ENCODE results near the gene ADAP1.

The ADAP1 gene

DNA sequence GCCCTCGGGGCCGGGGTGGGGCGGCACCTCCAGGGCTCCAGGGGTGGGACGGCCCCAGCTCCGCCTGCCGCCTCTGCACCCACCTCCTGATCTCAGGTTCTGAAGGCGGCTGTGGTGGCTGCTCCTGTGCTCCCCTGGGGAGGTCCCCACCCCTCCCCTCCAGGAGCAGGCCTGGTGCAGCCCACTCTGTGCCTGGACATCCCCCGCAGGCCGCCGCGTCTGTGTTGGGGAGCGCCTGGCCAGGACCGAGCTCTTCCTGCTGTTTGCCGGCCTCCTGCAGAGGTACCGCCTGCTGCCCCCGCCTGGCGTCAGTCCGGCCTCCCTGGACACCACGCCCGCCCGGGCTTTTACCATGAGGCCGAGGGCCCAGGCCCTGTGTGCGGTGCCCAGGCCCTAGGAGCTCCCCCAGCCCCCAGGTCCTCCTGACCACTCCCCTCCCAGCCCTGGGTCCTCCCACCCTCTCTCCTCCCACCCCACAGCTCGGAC is 34.0 kb upstream of the ADAP1 start:
- DNase-seq, result no peak

DNA sequence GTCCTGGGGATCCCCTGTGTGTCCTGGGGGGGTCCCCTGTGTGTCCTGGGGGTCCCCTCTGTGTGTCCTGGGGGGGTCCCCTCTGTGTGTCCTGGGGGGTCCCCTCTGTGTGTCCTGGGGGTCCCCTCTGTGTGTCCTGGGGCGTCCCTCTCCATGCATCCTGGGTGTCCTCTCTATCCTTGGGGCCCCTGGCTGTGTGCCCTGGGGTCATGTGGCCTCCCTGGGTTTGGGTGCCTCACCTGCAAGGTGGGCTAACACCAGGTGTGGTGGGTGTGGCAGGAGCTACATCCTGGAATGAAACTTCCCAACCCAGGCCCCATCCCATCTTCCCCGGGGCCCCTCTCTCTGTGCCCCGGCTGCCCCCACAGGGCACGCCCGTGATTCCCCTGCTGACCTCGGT is 33.4 kb upstream of the ADAP1 start:
- no peak for DNase-seq

DNA sequence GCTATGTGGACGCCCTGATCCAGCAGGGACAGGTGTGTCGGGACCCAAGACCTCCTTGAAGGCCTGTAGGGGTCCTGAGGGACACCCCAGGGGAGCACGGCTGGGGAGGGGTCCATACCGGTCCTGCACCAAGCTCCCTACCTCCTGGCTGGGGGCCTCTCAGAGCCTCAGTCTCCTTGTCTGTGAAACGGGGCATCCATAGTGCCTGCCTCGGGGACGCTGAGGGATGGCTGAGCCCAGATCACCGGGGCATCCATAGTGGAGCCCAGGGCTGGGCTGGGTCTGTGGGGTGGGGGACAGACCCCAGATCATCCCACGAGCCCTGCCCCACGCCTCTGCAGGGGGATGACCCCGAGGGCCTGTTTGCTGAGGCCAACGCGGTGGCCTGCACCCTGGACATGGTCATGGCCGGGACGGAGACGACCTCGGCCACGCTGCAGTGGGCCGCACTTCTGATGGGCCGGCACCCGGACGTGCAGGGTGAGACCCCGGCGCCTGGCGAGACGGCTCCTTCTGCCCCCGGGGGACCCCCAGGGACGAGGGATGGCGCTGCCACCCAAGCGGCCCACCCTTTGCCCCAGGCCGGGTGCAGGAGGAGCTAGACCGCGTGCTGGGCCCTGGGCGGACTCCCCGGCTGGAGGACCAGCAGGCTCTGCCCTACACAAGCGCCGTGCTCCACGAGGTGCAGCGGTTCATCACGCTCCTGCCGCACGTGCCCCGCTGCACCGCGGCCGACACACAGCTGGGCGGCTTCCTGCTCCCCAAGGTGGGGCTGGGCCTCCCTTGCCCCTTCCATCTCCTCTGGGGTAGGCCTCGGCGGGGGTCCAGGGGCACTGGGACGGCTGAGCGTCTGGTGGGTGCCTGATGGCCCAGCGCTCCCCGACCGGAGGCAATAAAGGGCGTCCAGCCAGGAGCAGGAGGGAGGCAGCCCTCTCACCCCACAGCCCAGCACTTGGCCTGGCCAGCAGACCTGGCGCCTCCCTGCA is 32.6 kb upstream of the ADAP1 start:
- no peak for DNase-seq

DNA sequence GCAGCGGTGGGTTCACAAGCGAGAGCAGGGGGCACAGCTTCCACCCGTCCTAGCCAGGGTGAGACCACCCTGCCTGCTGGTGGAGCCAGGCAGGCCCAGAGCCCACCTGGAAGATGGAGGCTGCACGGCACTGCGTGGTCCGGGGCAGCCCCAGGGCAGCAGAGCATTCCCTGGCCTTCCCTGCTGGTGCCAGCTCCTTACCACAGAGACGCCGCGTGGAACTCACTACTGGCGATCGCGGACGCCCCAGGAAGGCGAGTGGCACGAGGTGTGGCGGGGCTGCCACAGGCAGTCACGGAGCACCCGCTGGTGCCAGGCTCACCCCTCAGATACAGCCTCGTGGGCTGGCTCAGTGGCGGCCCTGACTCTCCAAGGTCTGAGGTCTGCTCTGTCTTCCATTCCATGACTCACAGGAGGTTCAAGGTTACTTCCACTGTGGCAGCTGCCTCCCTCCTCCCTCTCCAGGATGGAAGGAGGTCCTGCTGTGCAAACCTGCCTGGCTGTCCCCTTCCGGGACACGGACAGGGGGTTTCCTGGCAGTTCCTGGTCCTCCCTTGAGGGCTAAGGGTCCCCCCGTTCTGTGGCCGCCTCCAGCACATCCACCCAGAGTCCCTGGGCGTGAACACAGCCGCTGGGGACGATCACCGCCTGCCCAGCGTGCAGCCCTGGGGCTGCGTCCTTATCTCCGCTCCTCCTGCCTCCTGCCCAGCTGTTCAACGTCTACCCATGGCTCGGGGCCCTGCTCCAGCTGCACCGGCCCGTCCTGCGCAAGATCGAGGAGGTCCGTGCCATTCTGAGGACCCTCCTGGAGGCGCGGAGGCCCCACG is 31.6 kb upstream of the ADAP1 start:
- no peak for DNase-seq

DNA sequence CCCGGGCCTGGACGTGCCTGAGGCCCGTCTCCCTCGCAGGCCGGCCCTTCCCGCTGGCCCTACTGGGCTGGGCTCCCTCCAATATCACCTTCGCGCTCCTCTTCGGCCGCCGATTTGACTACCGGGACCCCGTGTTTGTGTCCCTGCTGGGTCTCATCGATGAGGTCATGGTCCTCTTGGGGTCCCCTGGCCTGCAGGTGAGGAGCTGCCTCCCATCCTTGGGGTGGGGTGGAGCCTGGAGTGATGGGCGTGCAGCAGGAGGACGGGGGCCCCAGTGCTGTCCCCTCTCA is 30.6 kb upstream of the ADAP1 start:
- DNase-seq, result no peak

DNA sequence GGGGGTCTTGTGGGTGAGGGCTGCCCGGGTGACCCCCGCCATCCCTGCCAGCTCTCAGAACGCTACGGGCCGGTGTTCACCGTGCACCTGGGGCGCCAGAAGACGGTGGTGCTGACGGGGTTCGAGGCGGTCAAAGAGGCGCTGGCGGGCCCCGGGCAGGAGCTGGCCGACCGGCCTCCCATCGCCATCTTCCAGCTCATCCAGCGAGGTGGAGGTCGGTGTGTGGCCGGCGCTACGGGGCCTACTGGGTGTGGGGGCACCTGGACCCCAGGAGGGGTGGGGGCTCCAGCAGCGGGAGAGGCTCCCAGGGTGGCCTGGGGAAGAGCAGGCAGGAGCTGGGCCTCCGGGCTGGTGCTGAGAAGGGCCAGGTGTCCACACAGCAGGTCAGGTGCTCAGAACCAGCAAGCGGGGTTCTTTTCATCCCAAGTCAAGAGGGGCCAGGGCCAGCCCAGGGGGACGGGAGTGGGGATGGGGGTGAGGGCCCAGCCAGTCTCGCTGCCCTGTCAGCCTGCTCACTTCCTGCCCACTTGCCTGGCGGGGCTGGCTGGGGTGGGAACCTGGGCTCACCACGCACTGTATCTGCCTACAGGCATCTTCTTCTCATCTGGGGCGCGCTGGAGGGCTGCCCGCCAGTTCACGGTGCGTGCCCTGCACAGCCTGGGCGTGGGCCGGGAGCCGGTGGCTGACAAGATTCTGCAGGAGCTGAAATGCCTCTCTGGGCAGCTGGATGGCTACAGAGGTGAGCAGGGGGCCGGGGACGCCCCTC is 30.1 kb upstream of the ADAP1 start:
- DNase-seq, result no peak

DNA sequence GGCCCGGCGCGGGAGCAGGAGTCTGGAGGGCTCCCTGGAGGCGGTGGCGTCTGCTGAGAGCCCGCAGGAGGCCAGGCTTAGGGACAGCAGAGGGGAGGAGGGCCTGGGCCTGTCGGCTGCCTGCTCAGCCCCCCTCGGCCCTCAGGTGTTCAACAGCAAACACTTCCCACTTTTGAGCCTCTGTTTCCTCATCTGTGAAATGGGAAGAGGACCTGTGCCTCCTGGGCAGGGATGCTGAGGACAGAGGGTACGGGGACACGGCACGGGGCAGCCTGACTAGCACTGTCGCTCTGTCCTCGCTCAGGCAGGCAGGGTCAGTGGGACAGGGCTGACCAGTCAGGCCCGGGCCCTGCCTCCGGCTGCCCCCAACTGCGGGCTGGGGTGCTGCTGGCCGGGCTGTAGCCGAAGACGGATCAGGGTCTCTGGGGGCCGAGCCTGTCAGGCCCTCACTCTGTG is 29.2 kb upstream of the ADAP1 start:
- DNase-seq, result no peak

DNA sequence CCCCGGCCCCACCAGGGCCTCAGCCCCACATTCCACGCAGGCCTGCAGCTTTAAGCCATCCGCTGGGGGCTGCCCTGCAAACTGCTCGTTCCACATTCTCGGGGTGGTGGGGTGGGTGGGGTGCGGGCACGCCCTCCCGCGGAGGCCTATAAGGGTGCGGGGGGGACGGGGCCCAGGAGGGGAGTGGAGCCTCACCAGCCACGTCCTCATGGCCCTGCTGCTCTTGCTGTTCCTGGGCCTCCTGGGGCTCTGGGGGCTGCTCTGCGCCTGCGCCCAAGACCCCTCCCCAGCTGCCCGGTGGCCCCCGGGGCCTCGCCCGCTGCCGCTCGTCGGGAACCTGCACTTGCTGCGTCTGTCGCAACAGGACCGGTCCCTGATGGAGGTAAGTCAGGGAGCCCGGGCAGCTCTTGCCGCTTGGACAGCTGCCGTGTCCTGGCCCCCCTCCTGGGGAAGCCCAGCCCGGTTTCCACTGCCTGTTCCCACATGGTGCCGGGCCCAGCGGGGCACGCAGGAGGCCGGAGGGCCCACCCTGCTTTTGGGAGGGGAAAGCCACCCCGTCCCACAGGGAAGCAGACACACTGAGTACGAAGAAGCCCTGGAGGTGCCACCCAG is 28.6 kb upstream of the ADAP1 start, which contains the start of gene CYP2W1:
Gene CYP2W1, plus strand, starts transcription at position 178 of the 612 bp plus-strand sequence. Its CDS starts 31 bp downstream, at position 209.
- DNase-seq, result no peak

DNA sequence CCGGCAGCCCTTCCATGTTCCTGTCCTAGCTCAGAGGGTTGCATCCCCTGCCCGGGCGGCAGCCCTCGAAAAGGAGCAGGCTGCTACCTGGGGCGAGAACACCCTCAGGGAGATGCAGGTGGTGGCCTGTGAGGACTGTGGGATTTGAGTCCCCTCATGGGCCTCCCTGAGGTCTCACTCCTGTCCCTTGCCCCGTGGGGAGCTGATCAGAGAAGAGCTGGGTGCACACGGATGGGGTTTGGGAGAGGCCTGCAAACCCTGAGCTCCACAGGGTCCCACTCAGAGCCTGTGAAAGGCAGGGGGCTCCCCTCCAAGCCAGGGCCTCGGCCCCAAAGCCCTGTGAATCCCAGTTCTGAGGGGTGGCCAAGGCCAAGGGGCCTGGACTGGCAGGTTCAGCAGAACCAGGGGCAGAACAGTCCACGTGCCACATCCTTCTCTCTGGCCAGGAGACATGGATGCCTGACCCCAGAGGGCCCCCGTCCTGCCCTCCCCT is 28.1 kb upstream of the ADAP1 start:
- no peak for DNase-seq

DNA sequence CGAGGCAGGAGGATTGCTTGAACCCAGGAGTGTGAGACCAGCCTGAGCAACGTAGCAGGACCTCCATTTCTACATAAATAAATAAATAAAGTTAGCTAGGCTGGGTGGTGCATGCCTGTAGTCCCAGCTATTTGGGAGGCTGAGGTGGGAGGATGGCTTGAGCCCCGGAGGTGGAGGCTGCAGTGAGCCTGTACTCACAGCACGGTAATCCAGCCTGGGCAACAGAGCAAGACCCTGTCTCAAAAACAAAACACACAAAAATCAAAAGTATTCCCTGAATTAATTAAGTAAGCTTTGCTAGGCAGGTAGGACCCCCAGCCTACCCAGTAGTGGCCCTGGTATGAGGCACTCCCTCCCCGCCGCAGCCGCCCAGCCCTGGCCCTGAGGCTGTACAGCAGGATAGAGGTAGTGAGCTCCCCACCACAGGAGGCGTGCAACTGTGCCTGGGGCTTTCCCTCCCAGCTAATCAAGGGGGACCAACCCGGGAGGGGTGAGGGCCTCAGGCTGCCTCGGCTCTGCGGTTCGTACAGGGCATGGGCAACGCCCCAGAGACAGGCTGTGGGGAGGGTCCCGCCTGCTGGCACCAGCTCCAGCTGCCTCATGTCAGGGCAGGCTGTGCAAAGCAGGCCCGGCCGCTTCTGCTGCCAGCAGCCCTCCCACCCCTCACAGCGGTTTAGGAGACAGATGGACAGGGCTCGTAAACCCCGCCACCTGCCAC is 27.5 kb upstream of the ADAP1 start:
- no peak for DNase-seq

DNA sequence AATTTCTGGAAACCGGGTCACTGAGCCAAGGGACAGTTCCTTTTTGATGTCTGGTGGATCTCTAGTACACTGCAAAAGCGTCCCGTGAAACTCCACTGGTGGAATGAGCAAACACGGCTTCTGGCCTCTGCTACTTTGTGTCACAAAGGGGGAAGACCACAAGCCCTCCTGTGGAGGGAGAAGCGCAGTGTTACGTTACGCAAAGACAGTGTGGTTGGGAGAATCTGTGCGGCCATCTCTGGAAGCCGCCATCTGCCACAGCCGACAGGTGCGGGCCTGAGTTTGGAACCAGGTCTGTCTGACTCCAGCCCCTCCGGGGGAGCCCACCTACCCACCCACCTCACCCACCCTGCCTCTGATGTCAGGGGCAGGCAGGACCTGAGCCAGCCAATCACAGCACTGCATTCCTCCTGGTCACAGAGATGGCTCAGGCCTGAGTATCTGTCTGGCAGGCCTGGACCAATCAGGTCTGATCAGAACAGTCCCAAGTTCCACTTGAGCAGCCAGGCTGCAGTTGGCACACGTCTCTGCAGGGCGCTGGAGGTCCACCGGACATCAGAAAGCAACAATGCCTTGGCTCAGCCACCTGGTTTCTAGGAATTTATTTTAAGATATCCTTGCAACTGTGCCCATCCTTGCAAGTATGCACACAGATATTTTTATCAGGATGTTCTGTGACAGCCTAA is 25.5 kb upstream of the ADAP1 start:
- DNase-seq, result no peak

DNA sequence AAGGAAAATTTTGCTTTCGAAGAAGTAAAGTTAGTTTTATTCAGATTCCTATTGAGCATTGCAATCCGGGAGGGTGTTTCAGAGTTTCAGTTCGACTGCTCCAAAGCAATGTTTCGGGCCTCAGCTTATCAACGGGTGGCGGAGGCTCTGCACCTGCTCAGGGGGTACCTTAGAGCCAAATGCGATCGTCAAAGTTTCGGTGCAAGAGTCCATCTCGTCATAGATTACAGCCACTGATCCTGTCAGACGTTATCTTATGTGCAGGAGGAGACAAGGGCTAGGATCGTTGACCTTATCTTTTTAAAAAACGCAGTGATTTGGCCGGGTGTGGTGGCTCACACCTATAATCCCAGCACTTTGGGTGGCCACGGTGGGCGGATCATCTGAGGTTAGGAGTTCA is 24.7 kb upstream of the ADAP1 start:
- DNase-seq, result no peak

DNA sequence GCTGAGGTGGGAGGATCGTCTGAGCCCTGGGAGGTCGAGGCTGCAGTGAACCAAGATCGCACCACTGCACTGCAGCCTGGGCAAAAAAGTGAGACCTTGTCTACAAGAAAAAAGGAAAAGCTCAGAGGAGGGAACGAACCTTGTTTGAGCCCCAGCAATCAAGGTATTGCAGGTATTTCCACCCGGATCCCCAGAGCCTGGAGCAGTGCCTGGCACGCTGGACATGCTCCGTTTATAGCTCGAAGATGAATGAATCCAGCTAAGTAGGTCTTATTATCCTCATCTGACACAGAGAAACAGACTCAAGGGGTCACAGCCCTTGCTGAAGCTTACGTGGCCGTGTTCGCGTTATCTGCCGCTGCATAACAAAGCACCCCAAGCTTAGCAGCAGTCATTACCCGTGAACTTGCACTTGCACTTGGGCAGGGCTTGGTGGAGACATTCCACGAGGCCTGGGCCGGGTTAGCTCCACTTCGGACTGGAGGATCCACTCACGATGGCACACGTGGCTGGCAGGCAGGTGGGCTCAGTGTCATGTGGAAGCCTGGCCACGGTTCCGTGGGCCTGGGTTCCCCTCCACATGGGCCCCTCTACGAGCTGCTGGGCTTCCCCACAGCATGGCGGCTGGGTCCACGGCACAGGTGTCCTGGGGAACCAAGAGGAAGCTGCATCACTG is 24.1 kb upstream of the ADAP1 start:
- DNase-seq, result no peak

DNA sequence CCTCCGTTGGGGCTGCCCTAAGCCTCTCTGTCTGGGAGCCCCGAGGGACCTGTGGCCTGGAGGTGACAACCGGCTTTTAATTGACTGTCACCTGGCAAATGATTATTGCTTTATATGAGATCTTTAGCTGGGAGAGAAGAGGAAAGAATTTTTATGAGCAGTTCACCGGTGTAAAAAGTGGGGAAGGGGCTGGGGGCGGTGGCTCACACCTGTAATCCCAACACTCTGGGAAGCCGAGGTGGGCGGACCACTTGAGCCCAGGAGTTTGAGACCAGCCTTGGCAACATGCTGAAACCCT is 23.5 kb upstream of the ADAP1 start:
- no peak for DNase-seq

DNA sequence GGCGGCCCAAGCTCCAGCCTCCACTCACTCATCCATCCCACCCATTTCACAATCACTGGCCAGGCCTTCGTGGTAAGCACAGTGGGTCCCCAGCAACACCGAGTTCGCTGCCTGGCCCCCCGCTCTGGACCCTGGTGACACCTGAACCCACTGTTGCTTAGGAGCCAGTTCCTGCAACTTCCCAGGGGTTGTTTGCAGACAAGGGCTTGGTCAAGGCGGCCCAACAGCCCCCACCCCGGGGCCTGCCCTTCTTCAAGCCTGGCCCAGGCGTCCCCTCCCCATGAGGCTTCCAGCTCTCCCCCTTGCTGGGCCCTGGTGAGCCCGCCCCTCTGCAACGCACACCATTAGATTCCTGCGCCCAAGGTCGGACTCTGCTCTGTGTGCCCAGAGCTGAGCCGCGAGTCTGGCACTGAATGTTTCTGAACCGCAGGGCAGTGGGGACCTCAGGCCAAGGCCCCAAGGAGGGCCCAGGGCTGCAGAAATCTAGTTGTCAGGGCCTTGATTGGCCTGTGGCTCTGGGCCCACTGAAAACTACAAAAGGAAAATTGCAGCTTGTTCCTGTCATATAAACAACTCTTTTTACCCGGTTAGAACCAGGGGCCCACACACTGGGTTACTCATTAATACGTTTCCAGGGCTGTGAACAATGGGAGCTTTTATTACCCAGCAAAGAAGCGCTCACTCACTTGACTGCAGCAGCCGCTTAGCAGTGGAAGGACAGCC is 23.0 kb upstream of the ADAP1 start:
- no peak for DNase-seq

DNA sequence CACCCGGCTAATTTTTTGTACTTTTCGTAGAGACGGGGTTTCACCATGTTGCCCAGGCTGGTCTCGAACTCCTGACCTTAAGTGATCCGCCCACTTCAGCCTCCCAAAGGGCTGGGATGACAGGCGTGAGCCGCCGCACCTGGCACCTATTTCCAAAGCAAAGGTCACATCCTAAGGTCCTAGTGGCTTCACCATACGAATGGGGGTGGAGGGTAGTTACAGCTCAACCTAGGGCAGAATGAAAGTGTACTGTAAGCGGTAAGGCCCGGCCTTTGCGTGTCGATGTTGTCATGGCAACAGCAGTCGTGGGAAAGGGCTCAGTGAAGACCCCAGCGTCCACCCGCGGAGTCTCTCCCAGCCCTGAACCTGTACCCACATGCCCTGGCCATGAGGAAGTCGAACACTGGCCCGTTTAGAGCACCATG is 22.4 kb upstream of the ADAP1 start:
- DNase-seq, result no peak

DNA sequence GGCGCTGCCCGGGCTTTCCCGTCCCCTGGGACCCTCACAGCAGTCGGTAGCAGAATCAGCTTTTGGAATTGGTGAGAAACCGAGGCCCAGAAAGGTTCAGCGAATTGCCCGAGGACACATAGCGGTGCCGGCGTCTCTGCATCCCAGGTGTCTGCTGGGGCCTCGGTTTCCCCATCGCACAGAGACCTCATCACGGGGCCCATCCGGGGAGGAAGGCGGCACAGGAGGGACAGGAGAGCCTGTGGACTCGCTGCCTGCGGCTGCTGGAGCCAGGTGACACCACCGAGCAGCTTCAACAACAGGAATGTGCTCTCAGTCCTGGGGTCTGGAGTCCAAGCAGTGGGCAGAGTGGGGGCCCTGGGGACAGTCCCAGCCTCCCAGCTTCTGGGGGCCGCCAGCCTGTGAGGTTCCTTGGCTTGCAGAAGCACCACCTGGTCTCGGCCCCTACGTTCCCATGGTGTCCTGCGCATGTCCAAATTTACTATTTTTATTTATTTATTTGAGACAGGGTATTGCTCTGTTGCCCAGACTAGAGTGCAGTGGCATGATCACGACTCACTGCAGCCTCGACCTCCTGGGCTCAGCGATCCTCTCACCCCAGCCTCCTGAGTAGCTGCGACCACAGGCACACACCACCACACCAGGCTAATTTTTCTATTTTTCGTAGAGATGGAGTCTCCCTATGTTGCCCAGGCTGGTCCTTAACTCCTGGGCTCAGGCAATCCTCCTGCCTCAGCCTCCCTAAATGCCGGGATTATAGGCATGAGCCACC is 21.4 kb upstream of the ADAP1 start:
- no peak for DNase-seq

DNA sequence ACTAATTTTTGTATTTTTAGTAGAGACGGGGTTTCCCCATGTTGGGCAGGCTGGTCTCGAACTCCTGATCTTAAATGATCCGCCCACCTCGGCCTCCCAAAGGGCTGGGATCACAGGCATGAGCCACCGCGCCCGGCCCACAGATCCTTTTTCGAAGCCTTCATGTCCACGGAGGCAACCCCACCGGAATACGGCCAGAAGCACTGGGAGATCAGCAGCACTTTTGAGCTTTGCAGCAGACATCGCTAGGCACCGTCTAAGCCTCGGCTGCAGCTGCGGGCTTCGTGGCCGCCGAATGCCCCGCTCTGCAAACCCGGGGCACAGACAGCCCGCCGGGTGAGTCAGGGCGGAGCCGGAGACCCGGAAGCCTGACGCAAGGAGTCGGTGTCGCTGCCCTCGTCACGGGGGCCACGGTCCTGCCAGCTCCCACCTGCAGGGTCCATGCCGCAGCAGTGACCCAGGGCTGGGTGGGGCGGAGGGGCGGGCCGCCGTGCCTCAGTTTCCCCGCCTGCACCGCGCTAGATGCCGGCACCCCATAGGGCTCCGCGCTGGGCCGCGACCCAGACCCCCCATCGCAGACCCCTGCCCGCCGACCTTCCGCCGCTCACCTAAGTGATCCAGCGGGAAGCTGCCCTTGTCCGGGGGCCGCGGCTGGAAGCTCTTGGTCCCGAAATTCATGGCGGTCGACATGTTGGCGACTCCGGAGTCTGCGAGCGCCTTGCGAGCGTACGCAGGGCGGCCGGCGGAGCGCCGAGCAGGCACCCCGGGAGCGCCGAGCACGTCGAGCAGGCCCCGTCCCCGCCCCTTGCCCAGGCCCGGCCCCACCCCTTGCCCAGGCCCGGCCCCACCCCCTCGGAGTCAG is 20.6 kb upstream of the ADAP1 start, which contains the start of gene COX19:
Gene COX19, minus strand, starts transcription at position 730 of the 862 bp plus-strand sequence. Its CDS starts 40 bp downstream, at position 690.
- peak; percentile 91 for DNase-seq

Measured in CD4-positive, alpha-beta T cell treated with Interleukin-1 beta for 1 hour (primary cell).